GM12878 (cell line): ENCODE measurements around the gene PRMT1. TPM values are rescaled to one million over a fixed set of nuclear protein-coding genes. Genes with fewer than 3 reads are reported as not detected.

Experiments
- ATF7 ChIP-seq: fragments of 450-650 bp; IDR thresholded peaks from 2 replicates; pipeline ENCODE4 v1.6.1; 2016; ENCODE audit warnings: low read depth, mild to moderate bottlenecking
- BACH1 ChIP-seq: fragments of 450-650 bp; IDR thresholded peaks from 2 replicates; pipeline ENCODE4 v1.6.1; 2017; ENCODE audit warnings: mild to moderate bottlenecking, borderline replicate concordance
- CTCF ChIP-seq, 3 experiments: IDR thresholded peaks in 2 of 3; conservative IDR thresholded peaks in 1 of 3; 2 replicates each; pipeline ENCODE4 v1.5.1; 2011; ENCODE audit warnings: low read depth in 3 of 3, low read length in 3 of 3, mild to moderate bottlenecking in 3 of 3, control low read depth in 2 of 3, moderate library complexity in 2 of 3, inconsistent platforms in 1 of 3, mixed read lengths in 1 of 3; ENCODE audit not compliant: control insufficient read depth in 2 of 3, insufficient read depth in 1 of 3; ENCODE audit errors: extremely low read depth in 1 of 3
- DPF2 ChIP-seq: fragments of 450-650 bp; IDR thresholded peaks from 2 replicates; pipeline ENCODE4 v1.6.1; 2017; ENCODE audit warnings: mild to moderate bottlenecking
- FOXK2 ChIP-seq: fragments of 450-650 bp; IDR thresholded peaks from 2 replicates; pipeline ENCODE4 v1.6.1; 2017; ENCODE audit warnings: mild to moderate bottlenecking, moderate library complexity
- GATAD2B ChIP-seq: fragments of 450-650 bp; conservative IDR thresholded peaks from 2 replicates; pipeline ENCODE4 v1.6.1; 2017; ENCODE audit warnings: low read depth, mild to moderate bottlenecking, moderate library complexity
- IRF3 ChIP-seq: fragments of 450-650 bp; IDR thresholded peaks from 2 replicates; pipeline ENCODE4 v1.6.1; 2014; ENCODE audit warnings: mild to moderate bottlenecking
- KLF5 ChIP-seq: fragments of 450-650 bp; IDR thresholded peaks from 2 replicates; pipeline ENCODE4 v1.6.1; 2014; ENCODE audit warnings: mild to moderate bottlenecking; ENCODE audit not compliant: partially characterized antibody
- NFIC ChIP-seq: IDR thresholded peaks from 2 replicates; pipeline ENCODE4 v1.6.1; 2012; ENCODE audit warnings: low read depth, mild to moderate bottlenecking, inconsistent platforms, low read length, moderate library complexity
- PML ChIP-seq: IDR thresholded peaks from 2 replicates; pipeline ENCODE4 v1.6.1; 2012; ENCODE audit warnings: low read length, inconsistent platforms
- TAF1 ChIP-seq: IDR thresholded peaks from 2 replicates; pipeline ENCODE4 v1.6.1; 2011; ENCODE audit warnings: mild to moderate bottlenecking, low read depth, low read length, borderline replicate concordance
- TARDBP ChIP-seq: IDR thresholded peaks from 2 replicates; pipeline ENCODE4 v1.6.1; 2016; ENCODE audit warnings: borderline replicate concordance
- ZNF384 ChIP-seq: IDR thresholded peaks from 2 replicates; pipeline ENCODE4 v1.6.1; 2012; ENCODE audit warnings: low read depth, mild to moderate bottlenecking, low read length, improper control_type of control experiment, borderline replicate concordance
- polyA plus RNA-seq, 11 experiments: library from polyadenylated mRNA; depleted of rRNA in 4 of 11; unstranded in 6 of 11; stranded (reverse) in 5 of 11; fragments of >200 nt; fragmentation: Nextera tagmentation in 4 of 11; fragmentation: Illumina TruSeq in 1 of 11; extraction: Ambion mirVana in 4 of 11; extraction: Trizol in 1 of 11; gene quantifications; 1 replicate in 1 of 11; 2 replicates in 10 of 11; pipeline versions ENCODE4 v1.2.1 to v1.2.3, GENCODE V29; 2011 to 2016; ENCODE audit warnings: inconsistent platforms in 2 of 11, missing spikeins in 2 of 11, low read depth in 1 of 11
- total RNA-seq, 4 experiments: library from RNA; depleted of rRNA in 3 of 4; stranded (reverse); fragments of >200 nt in 3 of 4; fragmentation: Illumina TruSeq in 1 of 4; extraction: Trizol in 1 of 4; gene quantifications; 2 replicates each; pipeline versions ENCODE4 v1.2.1 to v1.2.3, GENCODE V29; 2013 to 2021

PRMT1 gene
- total and polyA plus RNA-seq, 10 of the 15 experiments (the other 5 are each of a cell fraction or from before 2014, with no cell fraction given): 19.9 to 667 (median 444) TPM

- TF ChIP-seq NFIC (no peak), ZNF384 (no peak), PML (no peak), ATF7 (peak; percentile 81), CTCF (IDR thresholded peaks at IDR 0.05 in 2 of 3, conservative IDR thresholded peaks at IDR 0.05 in 1 of 3; ENCODE audit: control insufficient read depth in 2 of 3, extremely low read depth in 1 of 3, insufficient read depth in 1 of 3, low read depth in 3 of 3, low read length in 3 of 3) (0 out of 6 replicates have a peak, but pooled peaks of 1 of the 3 experiments have one; percentile 5), IRF3 (no peak), TARDBP (no peak), FOXK2 (peak; percentile 87), GATAD2B (no peak; the same call in 1 of the 2 replicates), DPF2 (0 out of 2 replicates have a peak, but pooled peaks have one; percentile 49), TAF1 (peak; percentile 43; the same call in 1 of the 2 replicates), KLF5 (no peak), BACH1 (peak; percentile 20; the same call in 1 of the 2 replicates)
These were observed 12.7 kb upstream of the PRMT1 start (continued) for GRCh38 chr19:49664171-49665035.
